DMS53 treated with DMSO at 0.1 percent for 48 hours (cell line): ENCODE measurements around the gene KNG1.
"Not testable (repeated sequence)": the region's sequence is repeated elsewhere in the genome, so short reads cannot be mapped to it uniquely, and the experiment has no call there.

Source experiments
- DNase-seq: peaks from one replicate; lab custom pipeline; 2025; ENCODE audit not compliant: unreplicated experiment; lab: John Stamatoyannopoulos, UW

The KNG1 gene

DNA sequence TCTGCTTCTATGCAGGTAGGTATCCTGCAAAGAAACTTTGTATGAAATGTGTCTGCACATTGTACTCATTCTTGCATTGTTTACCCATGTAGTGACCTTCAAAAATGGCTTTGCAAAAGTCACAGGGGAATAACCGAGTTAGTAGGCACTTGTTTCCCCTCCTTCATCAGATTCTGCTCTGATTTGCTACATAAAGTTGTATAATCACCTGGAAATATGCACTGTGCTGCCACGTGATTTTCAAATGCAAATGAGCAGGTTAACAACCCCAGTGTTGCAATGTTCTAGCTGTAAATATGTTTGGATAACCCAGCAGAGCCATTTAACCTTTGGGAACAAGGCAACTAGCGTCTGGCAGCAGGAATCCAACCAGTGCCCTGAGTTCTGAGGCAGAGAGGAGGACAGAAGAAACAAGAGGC lies at the start of gene KNG1:
Gene KNG1, plus strand, starts transcription at position 321 of the 419 bp plus-strand sequence. CDS start 184 bp downstream, outside the sequence.
- DNase-seq: no peak

DNA sequence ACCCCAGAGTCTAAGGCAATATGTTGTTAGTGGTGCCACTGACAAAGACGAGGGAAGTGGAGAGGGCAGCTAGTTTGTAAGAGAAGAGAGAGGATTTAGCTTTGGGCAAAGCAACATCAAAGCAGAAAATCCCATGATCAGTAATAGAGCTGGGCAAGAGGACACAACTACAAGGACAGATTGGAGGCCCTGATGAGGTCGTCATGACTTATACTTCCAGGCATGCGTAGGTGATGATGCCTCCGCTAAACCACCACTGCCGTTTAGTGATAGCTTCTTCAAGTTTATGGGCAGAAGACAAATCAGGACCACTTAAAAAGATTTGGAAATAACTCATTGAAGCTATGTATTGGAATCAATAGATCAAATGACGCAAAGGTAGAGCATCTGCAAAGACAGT lies 48.7 kb upstream of the KNG1 start:
- DNase-seq: no peak

DNA sequence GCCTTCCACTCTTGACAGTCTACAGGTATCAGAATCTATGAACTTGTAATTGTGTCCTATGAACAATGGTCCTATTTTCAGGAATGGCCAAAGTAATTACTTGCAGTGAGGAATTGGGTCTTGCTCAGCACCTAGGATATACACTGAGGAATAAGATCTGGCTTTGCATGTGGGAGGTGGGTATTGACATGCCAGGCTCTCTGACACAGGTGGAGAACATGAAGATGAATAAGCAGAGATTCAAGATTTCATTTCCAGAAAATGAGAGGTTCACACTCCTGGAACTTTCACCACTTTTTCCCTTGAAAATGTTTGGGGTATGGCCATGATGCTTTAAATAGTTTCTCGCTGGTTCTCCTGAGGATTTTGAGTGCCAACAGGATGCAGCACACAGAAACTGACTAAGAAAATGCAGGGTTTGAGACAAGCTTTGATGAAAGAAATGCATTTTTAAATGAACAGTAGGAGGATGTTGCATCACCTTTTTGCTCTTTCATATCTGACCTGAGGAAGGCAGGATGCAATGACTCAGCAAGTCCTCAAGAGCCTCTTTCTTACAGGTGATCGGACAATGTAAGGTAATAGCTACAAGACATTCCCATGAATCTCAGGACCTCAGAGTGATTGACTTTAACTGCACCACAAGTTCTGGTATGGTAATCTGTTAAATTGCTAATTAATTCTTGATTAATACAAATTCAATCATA lies 47.6 kb upstream of the KNG1 start:
- peak; percentile 56 for DNase-seq

DNA sequence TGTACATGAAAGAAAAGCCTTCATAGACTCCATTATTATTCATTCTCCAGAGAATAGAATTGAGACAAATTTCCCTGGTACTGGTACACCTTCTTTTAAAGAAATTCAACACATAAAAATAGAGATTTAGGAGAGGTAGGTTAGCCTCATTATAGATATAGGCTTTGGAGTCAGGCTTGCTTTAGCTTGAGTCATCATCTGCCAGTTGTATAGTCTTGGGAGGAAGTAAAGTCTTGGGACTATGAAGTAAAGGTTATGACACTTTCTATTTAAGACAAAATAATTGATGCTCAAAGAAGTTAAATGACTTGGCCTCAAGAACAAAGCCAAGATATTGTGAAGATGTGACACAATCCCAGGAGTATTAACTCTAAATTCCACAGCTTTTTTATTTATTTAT lies 47.0 kb upstream of the KNG1 start:
- no peak for DNase-seq

DNA sequence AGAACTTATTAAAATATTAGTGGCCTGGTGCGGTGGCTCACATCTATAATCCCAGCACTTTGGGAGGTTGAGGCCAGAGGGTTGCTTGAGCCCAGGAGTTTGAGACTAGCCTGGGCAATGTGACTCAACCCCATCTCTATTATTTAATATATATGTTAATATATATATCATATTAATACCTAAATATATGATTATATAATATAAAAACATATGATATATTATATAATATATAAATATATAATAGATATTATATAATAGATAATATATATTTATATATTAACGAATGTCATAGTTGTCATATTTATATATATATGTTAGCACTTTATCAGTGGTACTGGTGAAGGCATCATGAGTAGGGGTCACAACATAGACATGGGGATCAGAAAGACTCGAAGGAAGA lies 46.1 kb upstream of the KNG1 start:
- no peak for DNase-seq

DNA sequence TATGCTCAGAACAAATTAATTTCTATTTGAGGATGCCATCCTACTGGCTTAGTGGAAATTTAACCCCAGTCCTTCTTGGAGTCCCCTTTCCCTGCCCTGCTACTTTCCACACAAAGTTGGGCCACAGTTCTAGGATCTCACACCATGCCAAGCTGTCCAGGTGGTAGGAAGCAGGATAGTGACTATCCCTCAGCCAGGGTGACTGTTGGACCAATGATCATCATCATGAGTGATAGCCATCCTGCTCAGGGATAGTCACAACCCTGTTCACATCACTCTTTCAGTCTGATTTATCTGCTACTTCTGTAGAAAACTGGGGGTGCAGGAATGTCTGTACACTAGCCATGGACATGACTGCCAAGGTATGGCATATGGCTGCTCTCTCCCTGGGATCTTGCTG lies 38.6 kb upstream of the KNG1 start:
- DNase-seq: no peak

DNA sequence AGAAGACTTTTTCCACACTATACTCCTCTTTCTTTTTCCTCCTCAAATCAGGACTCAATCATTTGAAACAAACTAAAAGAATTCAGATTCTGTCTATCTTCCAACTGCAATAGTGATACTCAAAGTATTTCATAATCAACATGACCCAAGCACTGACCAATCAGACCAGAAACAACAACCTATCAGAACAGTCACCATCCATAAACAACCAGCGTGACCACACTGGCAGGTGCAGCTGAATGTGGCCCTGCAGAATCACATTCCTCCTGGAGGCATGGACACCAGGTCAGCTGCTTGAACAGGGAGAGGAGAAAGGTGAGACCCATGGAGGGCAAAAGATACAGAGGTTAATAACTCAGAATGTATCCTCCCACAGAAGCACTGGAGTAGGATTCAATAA lies 38.0 kb upstream of the KNG1 start:
- DNase-seq: no peak

DNA sequence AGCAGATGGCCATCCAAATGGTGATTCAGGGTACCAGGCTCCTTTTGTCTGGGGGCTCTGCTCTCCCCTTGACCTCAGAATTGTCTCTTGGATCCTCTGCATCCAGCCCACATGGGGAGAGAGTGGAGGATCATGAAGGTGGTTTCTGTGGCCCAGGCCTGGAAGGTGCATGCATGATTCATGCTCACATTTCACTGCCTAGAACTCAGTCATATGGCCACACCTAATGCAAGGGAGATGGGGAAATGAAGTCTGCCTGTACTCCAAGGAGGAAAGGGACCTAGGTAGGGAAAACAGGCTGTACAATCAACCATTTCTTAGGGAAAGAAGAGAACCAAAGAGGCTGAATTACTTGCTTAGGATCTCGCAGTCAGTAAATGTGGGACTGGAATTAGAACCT lies 36.3 kb upstream of the KNG1 start:
- DNase-seq: no peak

DNA sequence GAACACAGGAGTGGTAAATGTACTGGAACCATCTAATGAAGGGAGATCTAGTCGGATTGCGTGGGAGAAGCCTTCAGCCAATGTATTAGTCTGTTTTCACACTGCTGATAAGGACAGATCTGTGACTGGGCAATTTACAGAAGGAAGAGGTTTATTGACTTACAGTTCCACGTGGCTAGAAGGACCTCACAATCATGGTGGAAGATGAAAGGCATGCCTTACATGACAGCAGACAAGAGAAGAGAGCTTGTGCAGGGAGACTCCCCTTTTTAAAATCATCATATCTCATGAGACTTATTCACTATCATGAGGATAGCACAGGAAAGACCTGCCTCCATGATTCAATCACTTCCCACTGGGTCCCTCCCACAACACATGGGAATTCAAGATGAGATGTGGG lies 34.3 kb upstream of the KNG1 start:
- DNase-seq: no peak

DNA sequence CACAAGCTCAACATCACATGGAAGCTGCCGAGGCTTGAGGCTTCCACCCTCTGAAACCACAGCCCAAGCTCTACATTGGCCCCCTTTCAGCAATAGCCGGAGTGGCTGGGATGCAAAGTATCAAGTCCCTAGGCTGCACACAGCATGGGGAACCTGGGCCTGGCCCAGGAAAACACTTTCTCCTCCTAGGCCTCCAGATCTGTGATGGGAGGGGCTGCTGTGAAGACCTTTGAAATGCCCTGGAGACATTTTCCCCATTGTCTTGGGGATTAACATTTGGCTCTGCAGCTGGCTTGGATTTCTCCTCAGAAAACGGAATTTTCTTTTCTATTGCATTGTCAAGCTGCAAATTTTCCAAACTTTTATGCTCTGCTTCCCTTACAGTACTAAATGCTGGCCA lies 33.2 kb upstream of the KNG1 start:
- DNase-seq: no peak

DNA sequence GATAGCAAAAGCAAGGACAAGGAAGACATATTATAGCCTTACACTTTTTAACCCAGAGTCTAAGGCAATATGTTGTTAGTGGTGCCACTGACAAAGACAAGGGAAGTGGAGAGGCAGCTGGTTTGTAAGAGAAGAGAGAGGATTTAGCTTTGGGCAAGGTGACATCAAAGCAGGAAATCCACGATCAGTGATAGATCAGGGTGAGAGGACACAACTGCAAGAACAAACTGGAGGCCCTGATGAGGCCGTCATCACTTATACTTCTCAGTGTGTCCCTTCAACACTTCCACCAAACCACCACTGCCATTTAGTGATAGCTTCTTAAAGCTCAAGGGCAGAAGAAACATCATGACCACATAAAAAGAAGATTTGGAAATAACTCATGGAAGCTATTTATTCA lies 30.7 kb upstream of the KNG1 start:
- DNase-seq: not testable (repeated sequence)

DNA sequence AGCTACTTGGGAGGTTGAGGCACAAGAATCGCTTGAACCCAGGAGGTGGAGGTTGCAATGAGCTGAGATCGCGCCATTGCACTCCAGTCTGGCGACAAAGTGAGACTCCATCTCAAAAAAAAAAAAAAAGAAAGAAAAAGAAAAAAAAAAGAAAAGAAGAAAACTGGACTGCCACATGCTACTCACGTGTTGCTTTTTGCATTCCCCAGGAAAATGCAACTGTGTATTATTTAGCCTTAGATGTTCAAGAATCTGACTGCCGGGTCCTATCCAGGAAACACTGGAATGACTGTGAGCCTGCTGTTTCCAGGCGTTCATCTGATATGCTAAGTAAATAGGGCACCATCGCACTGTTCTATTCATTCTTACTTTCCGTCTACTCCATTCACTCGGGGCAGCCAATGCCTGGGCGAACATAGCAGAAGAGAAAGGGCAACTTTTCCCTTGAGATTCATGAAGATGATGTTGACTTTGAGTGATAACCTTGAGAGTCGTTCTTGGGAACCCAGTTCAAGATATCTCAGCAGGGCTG lies 30.0 kb upstream of the KNG1 start:
- DNase-seq: no peak

DNA sequence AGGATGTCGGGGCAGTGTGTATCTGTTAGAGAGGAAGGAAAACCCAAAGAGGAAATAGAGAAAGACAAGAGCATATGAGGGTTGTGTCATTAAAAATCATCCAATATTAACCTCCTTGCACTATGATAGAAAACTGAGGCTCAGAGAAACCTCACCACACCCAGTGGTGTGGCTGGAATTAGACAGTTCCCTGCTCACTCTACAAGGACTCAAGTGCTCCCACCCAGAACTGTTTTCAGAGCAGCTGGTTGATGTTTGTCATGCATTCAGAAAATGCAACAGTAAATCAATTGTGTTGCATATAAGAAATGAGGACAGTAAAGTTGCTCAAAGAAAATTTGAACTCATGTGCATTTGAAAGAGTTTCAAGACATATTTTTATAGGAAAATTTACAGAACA lies 26.9 kb upstream of the KNG1 start:
- DNase-seq: not testable (repeated sequence)

DNA sequence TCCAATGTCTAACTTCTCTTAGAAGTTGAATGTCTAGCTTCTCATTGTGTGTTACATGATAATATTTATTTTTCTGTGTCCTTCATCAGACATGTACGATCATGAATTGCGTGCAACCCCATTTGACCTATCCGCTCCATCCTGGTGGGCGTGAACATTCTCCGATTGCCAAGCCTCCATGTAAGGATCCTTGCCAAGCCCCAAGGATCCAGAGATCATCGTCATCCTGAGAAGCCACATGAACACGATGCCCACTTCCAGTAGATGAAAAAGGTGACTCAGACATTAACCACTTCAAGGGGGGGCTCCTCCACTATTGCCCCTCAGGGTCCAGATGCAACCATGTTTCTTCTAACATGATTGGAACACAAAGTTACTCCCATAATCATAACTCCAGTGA lies 25.5 kb upstream of the KNG1 start:
- no peak for DNase-seq

DNA sequence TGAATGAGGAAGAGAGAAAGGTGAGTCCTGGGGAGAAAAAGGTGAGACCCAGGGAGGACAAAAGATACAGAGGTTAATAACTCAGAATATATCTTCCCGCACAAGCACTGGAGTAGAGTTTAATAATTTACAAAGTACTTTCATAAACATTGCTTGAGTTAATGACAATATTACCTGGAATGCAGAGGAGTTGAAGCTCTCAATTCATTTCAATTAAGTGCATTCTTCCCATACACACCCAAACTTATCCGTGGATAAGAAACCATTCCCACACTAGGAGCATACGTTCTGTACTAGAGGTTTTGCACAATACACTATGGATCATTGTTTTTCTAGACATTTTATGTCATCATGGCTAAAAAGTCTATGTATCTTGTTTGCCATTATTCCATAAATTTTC lies 23.3 kb upstream of the KNG1 start:
- DNase-seq: no peak

DNA sequence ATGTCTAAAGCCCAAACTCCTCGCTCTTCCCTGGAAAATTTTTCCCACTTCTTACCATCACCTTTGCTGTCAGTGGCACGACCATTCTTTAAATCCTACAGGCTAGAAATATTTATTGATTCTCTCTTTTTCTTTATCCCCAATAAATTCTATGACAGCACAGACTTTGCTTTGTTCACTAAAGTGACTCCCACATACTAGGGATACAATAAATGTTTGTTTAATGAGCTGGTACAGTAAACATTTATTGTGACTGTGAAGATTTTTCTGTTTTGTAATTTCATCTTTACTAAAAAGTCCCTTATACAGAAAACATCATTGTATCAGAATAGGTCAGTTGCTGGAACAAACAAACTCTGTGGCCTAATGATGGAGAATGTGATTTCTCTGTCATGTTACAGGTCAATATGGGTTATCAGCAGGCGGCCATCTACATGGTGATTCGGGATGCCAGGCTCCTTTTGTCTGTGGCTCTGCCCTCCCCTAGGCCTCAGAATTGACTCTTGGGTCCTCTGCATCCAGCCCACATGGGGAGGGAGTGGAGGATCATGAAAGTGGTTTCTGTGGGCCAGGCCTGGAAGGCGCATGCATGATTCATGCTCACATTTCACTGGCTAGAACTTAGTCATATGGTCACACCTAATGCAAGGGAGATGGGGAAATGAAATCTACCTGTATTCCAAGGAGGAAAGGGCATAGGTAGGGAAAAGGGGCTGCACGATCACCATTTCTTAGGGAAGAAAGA lies 22.7 kb upstream of the KNG1 start:
- DNase-seq: no peak

DNA sequence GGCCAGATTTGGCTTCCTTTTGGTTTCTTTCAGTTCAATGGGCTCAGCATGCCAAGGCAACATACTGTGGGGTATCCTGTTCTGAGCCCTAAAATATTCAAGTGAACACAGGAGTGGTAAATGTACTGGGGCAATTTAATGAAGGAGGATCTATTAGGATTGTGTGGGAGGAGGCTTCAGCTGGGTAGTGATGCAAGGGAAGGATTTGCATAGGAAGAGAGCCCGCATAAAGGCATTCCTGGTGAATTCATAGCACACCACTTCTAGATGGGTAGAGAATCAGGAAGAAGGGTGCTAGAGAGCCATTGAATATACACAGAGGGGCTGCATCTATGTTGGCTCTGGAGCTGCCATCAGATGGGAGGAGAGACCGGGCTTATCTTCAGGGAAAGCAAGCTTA lies 20.6 kb upstream of the KNG1 start:
- DNase-seq: no peak

DNA sequence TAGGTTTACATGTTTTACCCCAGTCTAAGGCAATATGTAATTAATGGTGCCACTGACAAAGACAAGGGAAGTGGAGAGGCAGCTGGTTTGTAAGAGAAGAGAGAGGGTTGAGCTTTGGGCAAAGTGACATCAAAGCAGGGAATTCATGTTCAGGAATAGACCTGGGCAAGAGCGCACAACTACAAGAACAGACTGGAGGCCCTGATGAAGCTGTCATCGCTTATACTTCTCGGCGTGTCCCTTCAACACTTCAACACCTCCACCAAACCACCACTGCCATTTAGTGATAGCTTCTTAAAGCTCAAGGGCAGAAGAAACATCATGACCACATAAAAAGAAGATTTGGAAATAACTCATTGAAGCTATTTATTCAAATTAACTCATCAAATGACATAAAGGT lies 19.6 kb upstream of the KNG1 start:
- no peak for DNase-seq

DNA sequence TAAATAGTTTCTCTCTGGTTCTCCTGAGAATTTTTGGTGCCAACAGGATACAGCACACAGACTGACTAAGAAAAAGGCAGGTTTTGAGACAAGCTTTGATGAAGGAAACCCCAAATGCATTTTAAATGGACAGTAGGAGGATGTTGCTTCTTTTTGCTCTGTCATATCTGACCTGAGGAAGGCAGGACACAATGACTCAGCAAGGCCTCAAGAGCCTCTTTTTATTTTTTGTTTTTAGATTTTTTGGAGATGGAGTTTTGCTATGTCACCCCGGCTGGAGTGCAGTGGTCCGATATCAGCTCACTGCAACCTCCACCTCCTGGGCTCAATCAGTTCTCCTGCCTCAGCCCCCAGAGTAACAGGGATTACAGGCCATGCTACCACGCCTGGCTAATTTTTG lies 16.9 kb upstream of the KNG1 start:
- no peak for DNase-seq

DNA sequence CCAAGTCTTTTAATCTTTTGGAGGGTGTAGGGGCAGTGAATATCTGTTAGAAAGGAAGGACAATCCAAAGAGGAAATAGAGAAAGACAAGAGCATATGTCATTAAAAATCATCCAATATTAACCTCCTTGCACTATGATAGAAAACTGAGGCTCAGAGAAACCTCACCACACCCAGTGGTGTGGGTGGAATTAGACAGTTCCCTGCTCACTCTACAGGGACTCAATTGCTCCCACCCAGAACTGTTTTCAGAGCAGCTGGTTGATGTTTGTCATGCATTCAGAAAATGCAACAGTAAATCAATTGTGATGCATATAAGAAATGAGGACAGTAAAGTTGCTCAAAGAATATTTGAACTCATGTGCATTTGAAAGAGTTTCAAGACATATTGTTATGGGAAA lies 14.7 kb upstream of the KNG1 start:
- not testable (repeated sequence) for DNase-seq

DNA sequence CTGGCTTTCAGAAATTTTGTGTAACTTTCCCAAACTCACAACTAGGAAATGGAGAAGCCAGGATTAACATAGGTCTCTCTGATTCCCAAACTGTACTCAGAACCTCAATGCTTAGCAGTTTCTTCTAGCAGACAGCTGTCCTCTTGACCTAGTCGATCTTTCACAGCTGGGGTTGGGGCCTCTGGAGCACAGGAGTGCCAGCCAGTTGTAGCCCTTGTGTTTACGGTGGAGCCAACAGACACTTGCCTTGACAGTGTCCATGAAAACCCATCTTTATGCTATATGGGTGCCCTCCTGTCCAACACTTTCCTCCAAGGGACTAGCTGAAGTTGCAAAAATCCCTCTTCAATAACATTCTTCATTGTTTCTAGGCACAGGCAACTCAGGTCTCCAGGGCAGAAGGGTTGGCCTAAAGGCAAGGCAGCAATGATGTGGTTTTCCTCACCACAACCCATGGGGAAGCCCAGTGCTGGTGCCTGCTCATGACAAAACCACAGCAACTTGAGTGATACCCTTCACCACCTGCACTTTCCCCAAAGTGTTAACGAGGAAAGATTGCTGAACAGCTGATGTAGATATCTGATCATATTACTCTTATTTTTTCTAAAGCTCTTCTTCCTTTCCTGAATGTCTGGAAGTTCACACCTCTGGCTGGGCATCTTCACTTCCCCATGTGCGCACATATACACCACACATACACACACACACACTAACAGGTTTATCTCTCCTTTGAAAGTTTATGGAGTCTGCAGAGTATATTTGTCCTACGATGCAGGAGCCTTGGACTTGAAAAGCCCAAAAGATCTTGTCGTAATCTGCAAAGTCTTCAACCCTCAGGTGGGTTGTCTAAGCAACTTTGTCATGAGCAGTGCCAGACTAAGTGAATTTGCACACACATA lies 11.0 kb upstream of the KNG1 start:
- no peak for DNase-seq
